MM.1S (cell line): Measurements from ENCODE around the gene RBM47.

ENCODE experiments used
- CTCF ChIP-seq: fragments of 300-600 bp; sonication (generic); IDR thresholded peaks from 2 replicates; pipeline ENCODE4 v1.5.1; 2016; ENCODE audit warnings: antibody characterized with exemption, low read length, mixed read lengths
- EZH2phosphoT487 ChIP-seq: fragments of 300-600 bp; sonication (generic); IDR thresholded peaks from 2 replicates; pipeline ENCODE4 v1.6.1; 2018; ENCODE audit warnings: antibody characterized with exemption, low read length

- TF ChIP-seq CTCF (no peak), EZH2phosphoT487 (no peak)
Observed at GRCh38 chr4:40546506-40546905, 83.2 kb downstream of the RBM47 start.
